Naive thymus-derived CD4-positive, alpha-beta T cell (primary cell): ENCODE data around the gene ZNF727. TPM values are rescaled to one million over a fixed set of nuclear protein-coding genes. Genes with fewer than 3 reads are reported as not detected.
"Not testable (repeated sequence)": the region's sequence is repeated elsewhere in the genome, so short reads cannot be mapped to it uniquely, and the experiment has no call there.

Experiments
- ATAC-seq: fragments of 150-1000 bp; cut with Tn5 transposase; 2 replicates; pipeline ENCODE4 v1.10.0; 2021; ENCODE audit warnings: mild to moderate bottlenecking, moderate library complexity
- CTCF ChIA-PET: fragments of 350-600 bp; sonication (Branson Sonifier 250); formaldehyde crosslinking; loops from one replicate; lab custom pipeline; 2021; ENCODE audit warnings: antibody characterized with exemption; lab: Charles Lee
- POLR2A ChIA-PET: fragments of 350-600 bp; sonication (Branson Sonifier 250); formaldehyde crosslinking; loops from one replicate; lab custom pipeline; 2021; ENCODE audit warnings: antibody characterized with exemption, inconsistent platforms; lab: Charles Lee
- DNase-seq, 9 donors: peaks; one replicate each; pipeline versions ENCODE4 v3.0.0 to v3.0.0-alpha.2; 2020 to 2022; ENCODE audit warnings: mixed read lengths in 1 of 9
- H3K27ac ChIP-seq: one replicate; pipeline ENCODE4 v1.7.0; 2013; ENCODE audit warnings: mild to moderate bottlenecking, low read depth, low read length, moderate library complexity
- H3K27me3 ChIP-seq, 2 donors: one replicate each; pipeline ENCODE4 v1.7.0; 2013; ENCODE audit warnings: low read length in 2 of 2, mild to moderate bottlenecking in 2 of 2, moderate library complexity in 2 of 2; ENCODE audit not compliant: control insufficient read depth in 2 of 2, insufficient read depth in 2 of 2
- H3K36me3 ChIP-seq, 3 experiments: 1 replicate in 2 of 3; 2 replicates in 1 of 3; pipeline ENCODE4 v1.7.0; 2013; ENCODE audit warnings: low read length in 3 of 3, mild to moderate bottlenecking in 3 of 3, moderate library complexity in 1 of 3; ENCODE audit not compliant: insufficient read depth in 3 of 3, control insufficient read depth in 2 of 3
- H3K4me1 ChIP-seq, 2 donors: one replicate each; pipeline ENCODE4 v1.7.0; 2013; ENCODE audit warnings: low read length in 2 of 2, mild to moderate bottlenecking in 2 of 2, moderate library complexity in 1 of 2; ENCODE audit not compliant: control insufficient read depth in 2 of 2, insufficient read depth in 2 of 2
- H3K4me3 ChIP-seq: 2 replicates; pipeline ENCODE4 v1.7.0; 2013; ENCODE audit warnings: mild to moderate bottlenecking, low read length
- H3K9me3 ChIP-seq, 3 experiments: 1 replicate in 2 of 3; 2 replicates in 1 of 3; pipeline ENCODE4 v1.7.0; 2013; ENCODE audit warnings: low read length in 3 of 3; ENCODE audit not compliant: control insufficient read depth in 2 of 3
- H3K27ac Mint-ChIP-seq, 9 donors: one replicate each; pipeline ENCODE4 v1.8.0; 2020 to 2022; ENCODE audit warnings: mixed read lengths in 9 of 9, mild to moderate bottlenecking in 8 of 9, moderate library complexity in 5 of 9, inconsistent platforms in 2 of 9
- H3K27me3 Mint-ChIP-seq, 5 donors: one replicate each; pipeline ENCODE4 v1.8.0; 2021 to 2022; ENCODE audit warnings: mixed read lengths in 5 of 5, mild to moderate bottlenecking in 1 of 5
- H3K36me3 Mint-ChIP-seq, 5 donors: one replicate each; pipeline ENCODE4 v1.8.0; 2020 to 2022; ENCODE audit warnings: mixed read lengths in 5 of 5, mild to moderate bottlenecking in 3 of 5, inconsistent platforms in 1 of 5
- H3K4me1 Mint-ChIP-seq, 7 donors: one replicate each; pipeline ENCODE4 v1.8.0; 2020 to 2022; ENCODE audit warnings: mixed read lengths in 7 of 7, mild to moderate bottlenecking in 3 of 7, inconsistent platforms in 1 of 7
- H3K4me3 Mint-ChIP-seq, 10 donors: one replicate each; pipeline ENCODE4 v1.8.0; 2020 to 2022; ENCODE audit warnings: mild to moderate bottlenecking in 10 of 10, mixed read lengths in 10 of 10, moderate library complexity in 6 of 10, inconsistent platforms in 2 of 10
- H3K9me3 Mint-ChIP-seq, 11 donors: one replicate each; pipeline ENCODE4 v1.8.0; 2020 to 2022; ENCODE audit warnings: mixed read lengths in 11 of 11, mild to moderate bottlenecking in 4 of 11, inconsistent platforms in 1 of 11, moderate library complexity in 1 of 11
- intact Hi-C, 2 donors: fragments of 100-400 bp; cut with micrococcal nuclease; formaldehyde crosslinking; loops; one replicate each; pipeline ENCODE4 v1.15.1; 2023
- polyA plus RNA-seq, 2 donors: library from polyadenylated mRNA; unstranded; fragments of 300-500 nt; fragmentation: Illumina TruSeq; gene quantifications; one replicate each; pipeline ENCODE4 v1.2.3, GENCODE V29; 2021
- total RNA-seq, 6 experiments: library from RNA in 5 of 6; stranded (reverse) in 5 of 6; gene quantifications; 1 replicate in 5 of 6; 2 replicates in 1 of 6; pipeline ENCODE4 v1.2.3 and lab custom pipeline; 2021 to 2026

The ZNF727 gene
- total and polyA plus RNA-seq, 7 experiments from 2014 or later: 0.12 to 0.67 (median 0.40) TPM; not detected in 1

DNA sequence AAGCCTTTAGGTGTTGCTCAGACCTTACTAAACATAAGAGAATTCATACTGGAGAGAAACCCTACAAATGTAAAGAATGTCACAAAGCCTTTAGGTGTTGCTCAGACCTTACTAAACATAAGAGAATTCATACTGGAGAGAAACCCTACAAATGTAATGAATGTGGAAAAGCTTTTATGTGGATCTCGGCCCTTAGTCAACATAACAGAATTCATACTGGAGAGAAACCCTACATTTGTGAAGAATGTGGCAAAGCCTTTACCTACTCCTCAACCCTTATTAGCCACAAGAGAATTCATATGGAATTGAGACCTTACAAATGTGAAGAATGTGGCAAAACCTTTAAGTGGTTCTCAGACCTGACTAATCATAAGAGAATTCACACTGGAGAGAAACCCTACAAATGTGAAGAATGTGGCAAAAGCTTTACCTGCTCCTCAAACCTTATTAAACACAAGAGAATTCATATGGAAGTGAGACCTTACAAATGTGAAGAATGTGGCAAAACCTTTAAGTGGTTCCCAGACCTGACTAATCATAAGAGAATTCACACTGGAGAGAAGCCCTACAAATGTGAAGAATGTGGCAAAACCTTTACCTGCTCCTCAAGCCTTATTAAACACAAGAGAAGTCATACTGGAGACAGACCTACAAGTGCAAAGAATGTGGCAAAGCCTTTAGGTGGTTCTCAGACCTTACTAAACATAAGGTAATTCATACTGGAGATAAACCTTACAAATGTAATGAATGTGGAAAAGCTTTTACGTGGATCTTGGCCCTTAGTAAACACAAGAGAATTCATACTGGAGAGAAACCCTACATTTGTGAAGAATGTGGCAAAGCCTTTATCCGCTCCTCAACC, 32.8 kb downstream of the ZNF727 start:
- POLR2A ChIA-PET, H3K4me1 ChIP-seq, H3K27ac Mint-ChIP-seq, H3K27ac ChIP-seq, H3K4me3 ChIP-seq, H3K4me3 Mint-ChIP-seq, H3K36me3 ChIP-seq, H3K27me3 ChIP-seq, intact Hi-C loops, H3K4me1 Mint-ChIP-seq, CTCF ChIA-PET, DNase-seq, ATAC-seq, H3K27me3 Mint-ChIP-seq: not testable (repeated sequence)
- H3K9me3 Mint-ChIP-seq: peaks cover 35 to 94% (median 66%) of the 10 kb centered on the region in 11 donors
- peaks cover 16 to 83% (median 18%) of the 10 kb centered on the region in 3 experiments for H3K9me3 ChIP-seq
- H3K36me3 Mint-ChIP-seq: peaks cover 6 to 47% (median 9%) of the 10 kb centered on the region in 5 donors

- Mint-ChIP-seq H3K4me1 (no peaks in the 10 kb centered on the region), H3K27me3 (no peaks in the 10 kb centered on the region), H3K27ac (no peak overlapping the region), H3K4me3 (no peak overlapping the region), H3K9me3 (peaks cover 35 to 94% (median 63%) of the 10 kb centered on the region in 11 donors), H3K36me3 (peaks cover 6 to 46% (median 9%) of the 10 kb centered on the region in 5 donors)
- Histone ChIP-seq H3K4me1 (no peaks in the 10 kb centered on the region), H3K27ac (no peak overlapping the region), H3K36me3 (no peaks in the 10 kb centered on the region), H3K27me3 (no peaks in the 10 kb centered on the region), H3K9me3 (peaks cover 16 to 82% (median 18%) of the 10 kb centered on the region in 3 experiments), H3K4me3 (no peak overlapping the region)
- intact Hi-C loops: no loop called here
- CTCF ChIA-PET: no interaction called here
- no peak for DNase-seq
- POLR2A ChIA-PET: no interaction called here
- no peak for ATAC-seq
Measured at GRCh38 chr7:64078699-64078994, 33.4 kb downstream of the ZNF727 start.

- POLR2A ChIA-PET: no interaction called here
- Mint-ChIP-seq H3K27ac (no peak overlapping the region), H3K27me3 (no peaks in the 10 kb centered on the region), H3K4me3 (no peak overlapping the region), H3K9me3 (peaks cover 8 to 83% (median 31%) of the 10 kb centered on the region in 11 donors), H3K4me1 (no peaks in the 10 kb centered on the region), H3K36me3 (peaks cover 0 to 5% (median 0%) of the 10 kb centered on the region in 5 donors)
- Histone ChIP-seq H3K4me1 (no peaks in the 10 kb centered on the region), H3K27ac (no peak overlapping the region), H3K27me3 (no peaks in the 10 kb centered on the region), H3K4me3 (no peak overlapping the region), H3K9me3 (peaks cover 0 to 39% (median 0%) of the 10 kb centered on the region in 3 experiments), H3K36me3 (no peaks in the 10 kb centered on the region)
- ATAC-seq: no peak
- CTCF ChIA-PET: no interaction called here
- intact Hi-C loops: no loop called here
- no peak for DNase-seq
Measured at GRCh38 chr7:64087501-64087900, 42.3 kb downstream of the ZNF727 start.

GRCh38 chr7:64088863-64089262, 43.6 kb downstream of the ZNF727 start:
- H3K27ac Mint-ChIP-seq, ATAC-seq, H3K36me3 Mint-ChIP-seq, H3K4me3 Mint-ChIP-seq, POLR2A ChIA-PET, H3K4me1 ChIP-seq, H3K27ac ChIP-seq, H3K36me3 ChIP-seq, DNase-seq, H3K27me3 Mint-ChIP-seq, CTCF ChIA-PET, H3K4me1 Mint-ChIP-seq, H3K27me3 ChIP-seq, H3K4me3 ChIP-seq, intact Hi-C loops: not testable (repeated sequence)
- peaks cover 8 to 80% (median 32%) of the 10 kb centered on the region in 11 donors for H3K9me3 Mint-ChIP-seq
- peaks cover 0 to 40% (median 0%) of the 10 kb centered on the region in 3 experiments for H3K9me3 ChIP-seq

Other genes with a start within 250 kb of the ZNF727 start
- not detected for gene ZNF722, start 46.6 kb upstream of the ZNF727 start, total RNA-seq
- gene ZNF722, start 46.6 kb upstream of the ZNF727 start, polyA plus RNA-seq: not detected
- gene ZNF735, start 161.8 kb downstream of the ZNF727 start, total RNA-seq: not detected
- gene ZNF735, start 161.8 kb downstream of the ZNF727 start, polyA plus RNA-seq: not detected
- gene ZNF679, start 183.0 kb downstream of the ZNF727 start, total RNA-seq: not detected
- not detected for gene ZNF679, start 183.0 kb downstream of the ZNF727 start, polyA plus RNA-seq